Loucy (cell line): ENCODE results near the gene CA7.

Experiments
- H2AFZ ChIP-seq: fragments of 200-600 bp; sonication (generic); 2 replicates; pipeline ENCODE4 v1.6.0; 2016; ENCODE audit warnings: antibody characterized with exemption, mild to moderate bottlenecking, low read length, moderate library complexity
- H3F3A ChIP-seq: fragments of 200-600 bp; 2 replicates; pipeline ENCODE4 v1.6.0; 2016; ENCODE audit warnings: antibody characterized with exemption, low read depth, mild to moderate bottlenecking
- H3K27me3 ChIP-seq: fragments of 200-600 bp; sonication (generic); 2 replicates; pipeline ENCODE4 v1.6.1; 2014; ENCODE audit warnings: low read length, mild to moderate bottlenecking; ENCODE audit not compliant: insufficient read depth, poor library complexity, severe bottlenecking
- H3K36me3 ChIP-seq: fragments of 200-600 bp; sonication (generic); 2 replicates; pipeline ENCODE4 v1.6.1; 2016; ENCODE audit warnings: low read length; ENCODE audit not compliant: insufficient read depth
- H3K4me1 ChIP-seq: fragments of 200-600 bp; sonication (generic); 2 replicates; pipeline ENCODE4 v1.5.1; 2014; ENCODE audit warnings: low read length, mild to moderate bottlenecking; ENCODE audit not compliant: insufficient read depth, poor library complexity, severe bottlenecking
- H3K4me2 ChIP-seq: fragments of 200-600 bp; sonication (generic); 2 replicates; pipeline ENCODE4 v1.6.0; 2014; ENCODE audit warnings: antibody characterized with exemption, low read length, low read depth, mild to moderate bottlenecking; ENCODE audit not compliant: poor library complexity, severe bottlenecking
- H3K4me3 ChIP-seq: fragments of 200-600 bp; sonication (generic); 2 replicates; pipeline ENCODE4 v1.5.1; 2014; ENCODE audit warnings: low read length, mild to moderate bottlenecking, mixed read lengths; ENCODE audit not compliant: poor library complexity, severe bottlenecking
- H3K79me2 ChIP-seq: fragments of 200-600 bp; sonication (generic); 2 replicates; pipeline ENCODE4 v1.6.1; 2014; ENCODE audit warnings: low read length; ENCODE audit not compliant: insufficient read depth
- H3K9ac ChIP-seq: fragments of 200-600 bp; sonication (generic); 2 replicates; pipeline ENCODE4 v1.6.0; 2014; ENCODE audit warnings: mild to moderate bottlenecking, low read depth, low read length, moderate library complexity; ENCODE audit not compliant: poor library complexity, severe bottlenecking
- H3K9me2 ChIP-seq: fragments of 200-600 bp; sonication (generic); replicated peaks from 2 replicates; pipeline ENCODE4 v1.6.1; 2016; ENCODE audit warnings: low read depth, low read length, mixed read lengths
- H3K9me3 ChIP-seq: fragments of 200-600 bp; sonication (generic); 2 replicates; pipeline ENCODE4 v1.6.1; 2014; ENCODE audit warnings: mild to moderate bottlenecking, antibody characterized with exemption, low read length, low read depth; ENCODE audit not compliant: insufficient read depth
- H4K20me1 ChIP-seq: fragments of 200-600 bp; sonication (generic); 2 replicates; pipeline ENCODE4 v1.6.0; 2014; ENCODE audit warnings: antibody characterized with exemption, low read length, mild to moderate bottlenecking; ENCODE audit not compliant: insufficient read depth, poor library complexity, severe bottlenecking
- CTCF ChIP-seq: fragments of 200-600 bp; sonication (generic); conservative IDR thresholded peaks from 2 replicates; pipeline ENCODE4 v1.5.1; 2014; ENCODE audit warnings: mild to moderate bottlenecking, antibody characterized with exemption, low read length
- EZH2phosphoT487 ChIP-seq: fragments of 200-600 bp; IDR thresholded peaks from 2 replicates; pipeline ENCODE4 v1.6.1; 2018; ENCODE audit warnings: antibody characterized with exemption, mild to moderate bottlenecking, moderate library complexity, borderline replicate concordance

CA7 gene

GRCh38 chr16:66859397-66860068 lies 15.3 kb downstream of the CA7 start:
- Histone ChIP-seq H3F3A (no peaks in the 10 kb centered on the region), H3K36me3 (no peaks in the 10 kb centered on the region), H3K9ac (no peak overlapping the region), H3K9me3 (no peaks in the 10 kb centered on the region), H3K4me3 (no peak overlapping the region), H3K4me1 (no peaks in the 10 kb centered on the region), H3K27me3 (no peaks in the 10 kb centered on the region), H2AFZ (no peak overlapping the region), H3K9me2 (no peaks in the 10 kb centered on the region), H3K4me2 (no peak overlapping the region), H3K79me2 (no peaks in the 10 kb centered on the region), H4K20me1 (no peaks in the 10 kb centered on the region)
- TF ChIP-seq CTCF, result no peak
- no peak for TF ChIP-seq EZH2phosphoT487

GRCh38 chr16:66862023-66862520 lies 17.9 kb downstream of the CA7 start:
- TF ChIP-seq CTCF (no peak), EZH2phosphoT487 (no peak)
- no peaks in the 10 kb centered on the region for H3K9me3 ChIP-seq
- no peak overlapping the region for H3K9ac ChIP-seq

GRCh38 chr16:66863707-66864106 lies 19.5 kb downstream of the CA7 start:
- H3K9me2 ChIP-seq, result no peaks in the 10 kb centered on the region
- no peak overlapping the region for H2AFZ ChIP-seq
- H4K20me1 ChIP-seq, result no peaks in the 10 kb centered on the region
- H3K9ac ChIP-seq, result no peak overlapping the region
- no peaks in the 10 kb centered on the region for H3K36me3 ChIP-seq
- no peaks in the 10 kb centered on the region for H3F3A ChIP-seq
- no peaks in the 10 kb centered on the region for H3K9me3 ChIP-seq
- H3K4me1 ChIP-seq, result no peaks in the 10 kb centered on the region
- no peaks in the 10 kb centered on the region for H3K79me2 ChIP-seq
- TF ChIP-seq CTCF, result no peak
- no peak for TF ChIP-seq EZH2phosphoT487
- no peak overlapping the region for H3K4me3 ChIP-seq
- H3K4me2 ChIP-seq, result no peak overlapping the region
- no peaks in the 10 kb centered on the region for H3K27me3 ChIP-seq

More at GRCh38 chr16:66862023-66862520, 17.9 kb downstream of the CA7 start:
- H3K9me2 ChIP-seq, result no peaks in the 10 kb centered on the region
- no peaks in the 10 kb centered on the region for H3F3A ChIP-seq
- no peaks in the 10 kb centered on the region for H3K27me3 ChIP-seq
- H3K79me2 ChIP-seq, result no peaks in the 10 kb centered on the region
- H3K36me3 ChIP-seq, result no peaks in the 10 kb centered on the region
- H3K4me1 ChIP-seq, result no peaks in the 10 kb centered on the region
- no peak overlapping the region for H2AFZ ChIP-seq
- no peak overlapping the region for H3K4me3 ChIP-seq
- H4K20me1 ChIP-seq, result no peaks in the 10 kb centered on the region
- H3K4me2 ChIP-seq, result no peak overlapping the region
